ENCODE results near the gene GPX4. TPM values are rescaled to one million over a fixed set of nuclear protein-coding genes. Genes with fewer than 3 reads are reported as not detected.
A peak's percentile ranks its signal among the peaks of the same experiment; 100 is the strongest.

Gene GPX4
- total and polyA plus RNA-seq, 2 donors (not counting 3 experiments of a cell fraction or from before 2014, with no cell fraction given), result 469 to 1,136 TPM

DNA sequence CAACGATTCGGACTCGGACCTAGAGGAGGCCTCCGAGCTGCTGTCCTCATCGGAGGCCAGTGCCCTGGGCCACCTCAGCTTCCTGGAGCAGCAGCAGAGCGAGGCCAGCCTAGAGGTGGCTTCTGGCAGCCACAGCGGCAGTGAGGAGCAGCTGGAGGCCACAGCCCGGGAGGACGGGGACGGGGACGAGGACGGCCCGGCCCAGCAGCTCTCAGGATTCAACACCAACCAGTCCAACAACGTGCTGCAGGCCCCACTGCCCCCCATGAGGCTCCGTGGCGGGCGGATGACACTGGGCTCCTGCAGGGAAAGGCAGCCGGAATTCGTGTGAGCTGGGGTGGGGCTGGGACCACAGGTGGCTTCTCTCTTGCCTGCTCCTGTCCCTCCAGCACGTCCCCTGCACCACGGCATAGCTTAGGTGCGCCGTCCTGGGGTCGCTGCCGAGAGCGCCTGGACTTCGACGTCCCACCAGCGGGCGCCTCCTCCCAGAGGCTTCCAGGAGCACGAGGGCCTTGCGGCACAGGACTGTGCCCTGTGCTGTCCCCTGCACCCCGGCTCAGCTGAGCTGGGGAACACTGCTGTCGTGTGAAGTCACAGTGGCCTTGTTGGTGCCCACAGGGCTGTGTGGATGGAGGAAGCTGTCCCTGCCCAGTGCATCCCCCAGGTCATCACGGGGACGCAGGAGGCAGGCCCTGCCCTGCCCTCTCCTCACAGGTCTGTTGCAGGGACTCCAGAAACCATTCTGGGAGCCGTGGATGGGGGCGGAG, 17.9 kb upstream of the GPX4 start:
- no peaks in the 10 kb centered on the region for H3K4me1 ChIP-seq (ENCODE audit: control insufficient read depth, extremely low read depth, insufficient read depth, low read length)
- intact Hi-C loops (cut with micrococcal nuclease) (no loop called here), dilution Hi-C loops (cut with MboI; ENCODE audit: extremely low pct_ligation_motif_present, low sequenced_read_pairs) (no loop called here)
- BruUV-seq (replicated peaks), result no TSS peak
- no peak overlapping the region for H3K4me3 ChIP-seq (replicated peaks in 1 of 3; ENCODE audit: insufficient read depth in 1 of 3, low read depth in 1 of 3, low read length in 3 of 3)
- no peaks in the 10 kb centered on the region for H4K20me1 ChIP-seq (replicated peaks; ENCODE audit: control insufficient read depth, extremely low read depth, insufficient read depth, low read length)
- no peak overlapping the region for H3K27ac ChIP-seq (ENCODE audit: insufficient read depth, low read depth, low read length)
- H3K79me2 ChIP-seq (ENCODE audit: control insufficient read depth, insufficient read depth, low read length), result no peaks in the 10 kb centered on the region
- TF ChIP-seq POLR2A (IDR thresholded peaks at IDR 0.05; ENCODE audit: low read depth, low read length), result peak; percentile 4
- TF ChIP-seq JUN (IDR thresholded peaks at IDR 0.05; ENCODE audit: borderline replicate concordance, insufficient read depth, insufficient read length, low read depth), result no peak
- no peak for TF ChIP-seq FOS (IDR thresholded peaks at IDR 0.05; ENCODE audit: borderline replicate concordance, insufficient read depth, low read length)
- TF ChIP-seq MYC (IDR thresholded peaks at IDR 0.05; ENCODE audit: low read depth, low read length), result no peak
- TF ChIP-seq, protein P1, sequence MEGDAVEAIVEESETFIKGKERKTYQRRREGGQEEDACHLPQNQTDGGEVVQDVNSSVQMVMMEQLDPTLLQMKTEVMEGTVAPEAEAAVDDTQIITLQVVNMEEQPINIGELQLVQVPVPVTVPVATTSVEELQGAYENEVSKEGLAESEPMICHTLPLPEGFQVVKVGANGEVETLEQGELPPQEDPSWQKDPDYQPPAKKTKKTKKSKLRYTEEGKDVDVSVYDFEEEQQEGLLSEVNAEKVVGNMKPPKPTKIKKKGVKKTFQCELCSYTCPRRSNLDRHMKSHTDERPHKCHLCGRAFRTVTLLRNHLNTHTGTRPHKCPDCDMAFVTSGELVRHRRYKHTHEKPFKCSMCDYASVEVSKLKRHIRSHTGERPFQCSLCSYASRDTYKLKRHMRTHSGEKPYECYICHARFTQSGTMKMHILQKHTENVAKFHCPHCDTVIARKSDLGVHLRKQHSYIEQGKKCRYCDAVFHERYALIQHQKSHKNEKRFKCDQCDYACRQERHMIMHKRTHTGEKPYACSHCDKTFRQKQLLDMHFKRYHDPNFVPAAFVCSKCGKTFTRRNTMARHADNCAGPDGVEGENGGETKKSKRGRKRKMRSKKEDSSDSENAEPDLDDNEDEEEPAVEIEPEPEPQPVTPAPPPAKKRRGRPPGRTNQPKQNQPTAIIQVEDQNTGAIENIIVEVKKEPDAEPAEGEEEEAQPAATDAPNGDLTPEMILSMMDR (IDR thresholded peaks at IDR 0.05; ENCODE audit: extremely low read depth in 1 of 2, insufficient read depth in 1 of 2, low read depth in 1 of 2, low read length in 2 of 2), result no peak
- no peak for TF ChIP-seq GATA2 (IDR thresholded peaks at IDR 0.05; ENCODE audit: insufficient read depth, insufficient read length, low read depth, low read length)
- TF ChIP-seq, protein P2, sequence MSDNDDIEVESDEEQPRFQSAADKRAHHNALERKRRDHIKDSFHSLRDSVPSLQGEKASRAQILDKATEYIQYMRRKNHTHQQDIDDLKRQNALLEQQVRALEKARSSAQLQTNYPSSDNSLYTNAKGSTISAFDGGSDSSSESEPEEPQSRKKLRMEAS (IDR thresholded peaks at IDR 0.05; ENCODE audit: insufficient read depth, insufficient read length), result no peak
- no peak for FAIRE-seq
- H3K4me2 ChIP-seq (ENCODE audit: insufficient read depth, low read length), result no peak overlapping the region
- H3K9me1 ChIP-seq (replicated peaks; ENCODE audit: control insufficient read depth, extremely low read depth, insufficient read depth, low read length), result no peaks in the 10 kb centered on the region
- CTCF ChIA-PET, result interaction anchor here (0.9 to 1.7 kb wide), 2 partner anchors 21 to 28 kb away, joined by 3 to 4 read pairs; no protein-coding TSS in a partner anchor
- H3K9ac ChIP-seq (replicated peaks; ENCODE audit: extremely low read depth, insufficient read depth, low read length), result no peak overlapping the region
- no peak for DNase-seq (ENCODE audit: low read depth, low spot score)
- H3K36me3 ChIP-seq (ENCODE audit: control insufficient read depth in 2 of 2, extremely low read depth in 1 of 2, insufficient read depth in 2 of 2, low read length in 2 of 2), result peaks cover 9 to 16% of the 10 kb centered on the region in 2 experiments
- POLR2A ChIA-PET, result no interaction called here
- no peak overlapping the region for H2AFZ ChIP-seq (ENCODE audit: low read depth, low read length)
- H3K9me3 ChIP-seq (replicated peaks; ENCODE audit: control insufficient read depth, insufficient read depth, low read length), result no peaks in the 10 kb centered on the region
- H3K27me3 ChIP-seq (ENCODE audit: control insufficient read depth in 2 of 2, insufficient read depth in 2 of 2, low read length in 2 of 2), result no peaks in the 10 kb centered on the region

All from endothelial cell of umbilical vein (primary cell).